Fibroblast of pulmonary artery (primary cell): Measurements from ENCODE around the gene PLCG2.
"Not testable (repeated sequence)": the region's sequence is repeated elsewhere in the genome, so short reads cannot be mapped to it uniquely, and the experiment has no call there.

Experiments
- DNase-seq: peaks from one replicate; pipeline ENCODE4 v3.0.0-alpha.2; 2010; ENCODE audit warnings: low read depth
- H3K4me3 ChIP-seq: replicated peaks from 2 replicates; pipeline ENCODE4 v1.5.1; 2011; ENCODE audit warnings: low read depth, mild to moderate bottlenecking, control low read depth, low read length, moderate library complexity
- CTCF ChIP-seq: IDR thresholded peaks from 2 replicates; pipeline ENCODE4 v1.5.1; 2011; ENCODE audit warnings: mild to moderate bottlenecking, control low read depth, low read length, inconsistent platforms; ENCODE audit errors: missing control alignments

Gene PLCG2

GRCh38 chr16:81734632-81735434 lies 44.3 kb upstream of the PLCG2 start:
- DNase-seq, result no peak
- H3K4me3 ChIP-seq, result no peak overlapping the region
- no peak for TF ChIP-seq CTCF

- peak; percentile 77 for TF ChIP-seq CTCF
These were observed 41.1 kb upstream of the PLCG2 start for GRCh38 chr16:81737885-81738536.

GRCh38 chr16:81738783-81739496 lies 40.2 kb upstream of the PLCG2 start:
- H3K4me3 ChIP-seq, result no peak overlapping the region
- no peak for TF ChIP-seq CTCF
- DNase-seq, result no peak

More at GRCh38 chr16:81737885-81738536, 41.1 kb upstream of the PLCG2 start:
- H3K4me3 ChIP-seq, result peak overlapping the region; percentile 34
- DNase-seq, result peak; percentile 87

- no peak overlapping the region for H3K4me3 ChIP-seq
These were observed 39.6 kb upstream of the PLCG2 start for GRCh38 chr16:81739503-81739902.

GRCh38 chr16:81740169-81740568 lies 38.9 kb upstream of the PLCG2 start:
- no peak for TF ChIP-seq CTCF
- no peak overlapping the region for H3K4me3 ChIP-seq
- no peak for DNase-seq

More at GRCh38 chr16:81739503-81739902, 39.6 kb upstream of the PLCG2 start:
- TF ChIP-seq CTCF, result no peak
- no peak for DNase-seq

- DNase-seq, H3K4me3 ChIP-seq: not testable (repeated sequence)
These were observed 37.7 kb upstream of the PLCG2 start for GRCh38 chr16:81741430-81741770.

GRCh38 chr16:81744385-81744784 lies 34.7 kb upstream of the PLCG2 start:
- TF ChIP-seq CTCF, result no peak
- no peak overlapping the region for H3K4me3 ChIP-seq
- no peak for DNase-seq
